Measurements from ENCODE around the gene ARHGEF37.

GRCh38 chr5:149683964-149684363 lies 102.7 kb downstream of the ARHGEF37 start:
- no peak for TF ChIP-seq CTCF (IDR thresholded peaks at IDR 0.05)
- TF ChIP-seq EP300 (IDR thresholded peaks at IDR 0.05) = no peak
- TF ChIP-seq POLR2AphosphoS5 (IDR thresholded peaks at IDR 0.05) = no peak
- TF ChIP-seq POLR2A (IDR thresholded peaks at IDR 0.05) = no peak
